ENCODE results near the gene TMED5.
"Not testable (repeated sequence)": the region's sequence is repeated elsewhere in the genome, so short reads cannot be mapped to it uniquely, and the experiment has no call there.

TMED5 gene

DNA sequence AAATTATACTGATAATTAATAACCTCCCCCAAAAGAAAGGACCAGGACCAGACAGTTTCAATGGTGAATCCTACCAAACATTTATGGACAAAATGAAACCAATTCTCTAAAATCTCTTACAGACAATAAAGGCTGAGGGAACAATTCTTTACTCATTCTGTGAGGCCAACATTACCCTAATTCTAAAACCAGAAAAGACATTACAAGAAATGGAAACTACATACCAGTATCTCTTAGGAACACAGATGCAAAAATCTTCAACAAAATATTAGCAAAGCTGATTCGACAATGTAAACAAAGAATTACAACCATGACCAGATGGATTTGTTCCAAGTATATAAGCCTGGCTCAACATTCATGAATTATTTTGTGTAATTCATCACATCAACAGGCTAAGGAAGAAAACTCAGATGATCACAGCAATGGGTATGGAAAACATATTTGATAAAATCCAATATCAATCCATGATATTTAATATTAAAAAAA, 8.6 kb downstream of the TMED5 start:
- DNase-seq (ENCODE audit: low spot score) = no peak

DNA sequence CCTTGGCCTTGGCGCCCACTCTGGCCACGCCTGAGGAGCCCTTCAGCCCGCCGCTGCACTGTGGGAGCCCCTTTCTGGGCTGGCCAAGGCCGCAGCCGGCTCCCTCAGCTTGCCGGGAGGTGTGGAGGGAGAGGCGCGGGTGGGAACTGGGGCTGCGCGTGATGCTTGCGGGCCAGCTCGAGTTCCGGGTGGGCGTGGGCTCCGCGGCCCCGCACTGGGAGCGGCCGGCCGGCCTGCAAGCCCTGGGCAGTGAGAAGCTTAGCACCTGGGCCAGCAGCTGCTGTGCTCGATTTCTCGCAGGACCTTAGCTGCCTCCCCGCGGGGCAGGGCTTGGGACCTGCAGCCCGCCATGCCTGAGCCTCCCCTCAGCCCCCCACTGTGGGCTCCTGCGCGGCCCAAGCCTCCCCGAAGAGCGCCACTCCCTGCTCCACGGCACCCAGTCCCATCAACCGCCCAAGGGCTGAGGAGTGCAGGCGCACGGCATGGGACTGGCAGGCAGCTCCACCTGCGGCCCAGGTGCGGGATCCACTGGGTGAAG, 10.0 kb downstream of the TMED5 start:
- not testable (repeated sequence) for DNase-seq (ENCODE audit: low spot score)

DNA sequence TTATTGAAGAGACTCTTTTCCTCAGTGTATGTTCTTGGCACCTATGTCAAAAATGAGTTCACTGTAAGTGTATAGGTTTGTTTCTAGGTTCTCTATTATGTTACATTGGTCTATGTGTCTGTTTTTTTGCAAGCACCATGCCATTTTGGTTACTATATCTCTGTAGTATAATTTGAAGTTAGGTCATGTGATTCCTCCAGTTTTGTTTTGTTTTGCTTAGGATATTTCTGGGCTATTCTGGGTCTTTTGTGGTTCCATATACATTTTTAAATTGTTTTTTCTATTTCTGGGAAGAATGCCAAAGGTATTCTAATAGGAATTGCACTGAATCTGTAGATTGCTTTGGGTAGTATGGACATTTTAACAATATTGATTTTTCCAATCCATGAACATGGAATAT, 13.2 kb downstream of the TMED5 start:
- DNase-seq (ENCODE audit: low spot score) = no peak

DNA sequence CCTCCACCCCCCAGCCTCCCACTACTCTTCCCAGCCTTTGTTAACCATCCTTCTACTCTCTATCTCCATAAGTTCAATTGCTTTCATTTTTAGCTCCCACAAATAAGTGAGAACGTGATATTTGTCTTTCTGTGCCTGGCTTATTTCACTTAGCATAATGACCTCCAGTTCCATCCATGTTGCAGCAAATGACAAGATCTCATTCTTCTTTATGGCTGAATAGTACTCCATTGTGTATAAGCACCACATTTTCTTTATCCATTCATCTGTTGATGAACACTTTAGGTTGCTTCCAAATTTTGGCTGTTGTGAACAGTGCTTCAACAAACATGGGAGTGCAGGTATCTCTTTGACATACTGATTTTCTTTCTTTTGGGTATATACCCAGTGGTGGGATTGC, 14.3 kb downstream of the TMED5 start:
- DNase-seq (ENCODE audit: low spot score) = not testable (repeated sequence)

DNA sequence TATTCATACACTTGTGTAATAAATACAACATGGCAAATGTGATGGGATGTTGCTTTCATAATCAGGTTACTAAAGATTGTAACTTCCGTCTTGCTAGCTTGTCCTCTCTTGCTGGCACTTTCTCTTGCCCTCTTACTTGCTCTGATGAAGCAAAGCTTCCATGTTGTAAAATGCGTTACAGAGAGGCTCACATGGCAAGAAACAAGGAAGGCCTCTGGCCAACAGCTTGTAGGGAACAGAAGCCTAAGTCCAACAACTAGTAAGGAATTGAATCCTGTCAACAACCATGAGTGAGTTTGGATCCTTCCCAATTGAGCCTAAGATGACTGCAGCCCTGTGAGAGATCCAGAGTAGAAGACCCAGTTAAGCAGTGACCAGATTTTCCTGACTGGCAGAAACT, 15.4 kb downstream of the TMED5 start:
- no peak for DNase-seq (ENCODE audit: low spot score)

DNA sequence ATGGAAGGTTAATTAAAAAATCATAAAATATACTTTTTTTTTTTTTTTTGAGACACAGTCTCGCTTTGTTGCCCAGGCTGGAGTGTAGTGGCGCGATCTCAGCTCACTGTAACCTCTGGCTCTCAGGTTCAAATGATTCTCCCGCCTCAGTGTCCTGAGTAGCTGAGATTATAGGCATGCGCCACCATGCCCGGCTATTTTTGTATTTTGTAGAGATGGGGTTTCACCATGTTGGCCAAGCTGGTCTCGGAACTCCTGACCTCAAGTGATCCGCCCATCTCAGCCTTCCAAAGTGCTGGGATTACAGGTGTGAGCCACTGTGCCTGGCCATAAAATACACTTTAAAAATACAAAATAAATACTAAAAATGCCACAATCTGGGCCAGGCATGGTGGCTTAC, 16.9 kb downstream of the TMED5 start:
- not testable (repeated sequence) for DNase-seq (ENCODE audit: low spot score)

DNA sequence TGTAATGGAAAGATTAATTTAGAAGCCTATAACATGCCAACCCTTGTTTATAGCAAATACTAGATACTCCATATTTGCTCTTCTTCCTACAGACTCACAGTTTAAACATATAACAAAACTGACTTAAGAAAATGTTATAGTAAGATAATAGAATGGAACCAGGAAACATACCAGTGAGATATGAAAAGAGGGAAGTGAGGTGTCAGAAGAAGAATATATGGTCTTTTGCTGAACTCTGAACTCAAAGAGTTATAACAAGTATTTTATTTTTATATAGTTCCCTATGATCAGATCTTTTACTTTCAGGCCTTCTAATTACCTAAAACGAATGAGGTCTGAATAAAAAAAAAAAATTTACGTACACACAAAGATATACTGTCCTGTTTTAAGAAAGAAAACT, 20.9 kb downstream of the TMED5 start:
- DNase-seq (ENCODE audit: low spot score) = no peak

DNA sequence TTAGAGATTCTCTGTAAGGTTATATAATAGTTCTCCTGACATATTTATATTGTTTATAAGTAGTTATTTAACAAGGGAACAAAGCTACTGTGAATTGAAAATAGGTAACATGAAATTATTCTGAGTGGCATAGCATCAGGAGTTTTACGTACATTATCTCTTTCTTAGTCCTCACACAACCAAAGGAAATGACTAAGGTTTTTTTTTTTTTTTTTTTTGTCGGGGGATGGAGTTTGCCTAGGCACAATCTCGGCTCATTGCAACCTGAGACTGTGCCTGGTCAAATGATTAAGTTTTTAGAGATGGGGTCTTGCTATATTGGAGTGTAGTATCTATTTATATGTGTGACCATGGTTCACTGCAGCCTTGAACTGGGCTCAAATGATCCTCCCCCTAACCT, 24.9 kb downstream of the TMED5 start:
- DNase-seq (ENCODE audit: low spot score) = no peak

DNA sequence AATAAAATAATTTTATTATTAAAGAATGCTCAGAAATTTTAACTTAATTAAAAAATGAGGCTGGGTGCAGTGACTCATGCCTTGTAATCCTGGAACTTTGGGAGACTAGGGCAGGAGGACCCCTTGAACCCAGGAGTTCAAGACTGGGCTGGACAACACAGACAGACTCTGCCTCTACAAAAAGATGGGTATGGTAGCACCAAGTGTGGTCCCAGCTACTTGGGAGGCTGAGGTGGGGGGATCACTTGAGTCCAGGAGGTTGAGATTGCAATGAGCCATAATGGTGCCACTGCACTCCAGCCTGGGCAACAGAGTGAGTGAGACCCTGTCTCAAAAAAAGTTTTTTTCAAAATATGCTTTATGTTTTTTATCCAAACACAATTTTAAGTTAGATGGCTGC, 25.3 kb downstream of the TMED5 start:
- DNase-seq (ENCODE audit: low spot score) = no peak

DNA sequence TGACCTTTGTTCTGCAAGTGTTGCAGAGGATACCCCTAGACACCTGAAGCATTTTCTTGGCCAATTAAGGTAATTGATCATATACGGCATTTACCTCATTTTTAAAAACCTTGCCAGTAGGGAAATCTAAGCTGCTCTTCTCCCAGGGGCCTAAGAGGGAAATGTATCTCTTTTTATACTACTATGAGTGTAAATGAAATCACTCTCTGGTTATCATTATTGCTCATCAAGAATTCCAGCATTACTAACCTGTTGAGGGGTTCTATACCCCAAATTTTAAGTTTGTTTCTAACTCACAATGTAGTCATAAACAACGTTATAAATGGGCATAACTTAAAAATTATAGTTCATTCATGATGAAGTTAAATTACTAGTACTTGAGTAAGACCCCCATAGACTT, 27.4 kb downstream of the TMED5 start:
- DNase-seq (ENCODE audit: low spot score) = no peak

DNA sequence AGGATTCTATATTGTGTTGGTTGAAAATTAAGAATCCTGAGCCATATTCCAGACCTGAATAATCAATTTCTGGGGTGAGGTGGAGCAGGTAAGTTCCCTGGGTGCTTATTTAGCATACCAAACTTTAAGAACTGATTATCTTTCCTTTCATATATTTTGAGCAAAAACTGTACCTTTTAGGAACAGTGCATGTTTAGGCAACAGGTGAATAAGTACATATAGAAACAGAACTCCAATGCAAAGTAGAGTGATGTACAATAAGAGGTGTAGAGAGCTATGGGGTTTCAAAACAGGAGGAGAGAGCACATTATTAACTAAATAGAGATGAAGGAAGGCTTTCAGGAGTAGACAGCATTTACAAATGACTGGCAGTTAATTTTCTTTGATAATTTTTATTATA, 28.7 kb downstream of the TMED5 start:
- DNase-seq (ENCODE audit: low spot score) = no peak

DNA sequence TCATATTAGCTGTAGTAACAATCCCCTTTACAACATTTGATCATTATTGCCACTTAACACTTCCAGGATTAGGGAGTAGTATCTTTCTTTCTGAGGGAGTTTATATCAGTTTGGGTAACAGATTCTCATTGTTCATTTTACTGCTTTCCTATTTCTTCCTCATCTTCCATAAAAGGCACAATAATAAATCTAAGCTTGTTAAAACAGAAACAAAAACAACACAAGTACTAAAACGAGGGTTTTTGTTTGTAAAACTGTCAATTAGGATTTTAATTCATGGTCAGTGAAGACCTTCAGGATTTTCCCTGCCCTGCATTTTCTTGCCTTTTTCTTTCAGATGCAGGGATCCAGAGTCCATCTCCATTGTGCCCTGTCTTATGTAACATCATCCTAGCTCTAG, 29.5 kb downstream of the TMED5 start:
- no peak for DNase-seq (ENCODE audit: low spot score)

DNA sequence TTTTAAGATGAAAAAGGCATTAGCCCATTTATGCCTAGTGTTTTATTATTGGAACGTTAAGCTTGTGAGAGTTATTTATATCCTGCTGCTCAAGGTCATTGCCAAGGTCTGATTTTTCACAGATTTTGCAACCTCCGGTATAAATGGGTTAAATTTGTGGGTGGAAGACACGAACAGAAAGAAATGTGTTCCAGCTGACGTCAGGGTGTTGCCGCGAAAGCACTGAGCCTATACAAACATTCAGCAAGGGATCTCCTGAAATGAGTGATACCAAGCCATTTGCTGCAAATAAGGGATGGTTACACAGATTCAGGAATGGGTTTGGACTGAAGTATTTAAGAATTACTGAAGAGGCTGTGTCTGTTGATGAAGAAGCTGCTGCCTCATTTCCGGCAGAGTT, 32.2 kb downstream of the TMED5 start:
- no peak for DNase-seq (ENCODE audit: low spot score)

DNA sequence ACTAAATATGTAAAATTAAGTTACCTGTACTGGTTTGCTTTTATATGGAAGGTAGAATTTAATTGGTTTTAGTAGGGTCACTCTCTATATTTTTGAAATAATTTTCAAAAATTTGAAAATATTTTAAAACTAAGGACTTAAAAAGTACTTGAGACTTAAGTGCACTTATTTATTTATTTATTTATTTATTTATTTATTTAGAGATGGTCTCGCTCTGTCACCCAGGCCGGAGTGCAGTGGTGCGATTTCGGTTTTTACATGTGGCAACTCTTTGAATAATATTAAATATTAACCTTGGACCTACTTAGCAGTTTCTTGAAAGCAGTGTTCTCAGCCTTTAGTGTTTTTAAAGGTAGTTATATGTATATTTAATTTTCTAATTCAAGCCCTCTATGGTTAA, 36.4 kb downstream of the TMED5 start:
- DNase-seq (ENCODE audit: low spot score) = no peak

DNA sequence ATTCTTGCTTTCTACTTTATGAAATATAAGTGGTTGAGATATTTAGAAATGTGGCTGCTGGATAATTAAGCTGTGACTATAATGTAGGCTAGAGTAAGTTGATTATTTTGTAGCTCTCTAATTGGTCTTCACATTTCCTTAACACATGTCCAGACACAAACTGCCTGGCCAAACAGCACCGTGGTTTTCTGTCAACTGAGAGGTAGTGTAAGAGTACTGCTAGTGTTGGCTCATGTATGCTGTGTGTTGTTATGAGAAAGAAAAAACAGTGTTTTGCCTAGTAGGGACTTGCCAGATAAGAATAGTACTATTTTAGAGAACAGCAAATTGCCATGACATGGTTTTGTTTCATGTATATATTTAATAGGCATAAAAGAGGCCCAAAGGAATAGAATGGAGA, 37.1 kb downstream of the TMED5 start:
- no peak for DNase-seq (ENCODE audit: low spot score)

DNA sequence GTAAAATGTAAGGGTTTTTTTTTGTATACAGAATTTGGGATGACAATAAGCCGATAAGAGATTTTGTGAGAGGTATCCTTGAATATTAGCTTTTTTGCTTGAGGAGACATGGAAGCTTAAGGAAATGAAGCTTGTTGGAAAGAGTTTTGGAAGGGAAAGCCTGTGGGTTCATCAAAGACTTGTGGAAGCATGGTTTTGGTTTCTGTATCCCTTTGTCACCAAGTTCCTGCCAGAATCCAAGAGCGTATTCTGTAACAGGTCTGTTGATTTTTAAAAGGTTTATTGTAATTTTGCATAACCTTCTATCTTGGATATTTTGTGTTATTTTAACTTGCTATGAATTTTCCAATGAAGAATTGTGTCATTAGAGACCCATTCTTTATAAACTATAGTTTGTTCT, 38.1 kb downstream of the TMED5 start:
- no peak for DNase-seq (ENCODE audit: low spot score)

DNA sequence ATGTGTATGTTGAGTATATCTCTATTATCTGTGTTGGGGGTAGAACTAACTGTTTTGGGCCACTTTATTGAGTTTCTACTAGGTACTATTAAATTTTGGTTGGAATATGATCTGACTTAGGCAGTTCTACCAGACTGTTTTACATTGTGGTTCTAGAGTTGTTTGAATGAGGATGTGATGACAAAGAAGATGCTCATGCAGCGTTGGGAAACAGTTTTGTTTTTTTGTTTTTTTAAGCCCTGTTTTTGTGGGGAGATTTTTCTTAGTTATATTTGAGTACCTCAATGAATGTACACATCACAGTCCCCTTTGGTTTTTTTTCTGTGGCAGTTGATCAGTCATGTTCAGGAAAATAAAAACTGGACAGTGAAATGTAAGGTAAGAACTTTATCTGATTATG, 40.1 kb downstream of the TMED5 start:
- no peak for DNase-seq (ENCODE audit: low spot score)

DNA sequence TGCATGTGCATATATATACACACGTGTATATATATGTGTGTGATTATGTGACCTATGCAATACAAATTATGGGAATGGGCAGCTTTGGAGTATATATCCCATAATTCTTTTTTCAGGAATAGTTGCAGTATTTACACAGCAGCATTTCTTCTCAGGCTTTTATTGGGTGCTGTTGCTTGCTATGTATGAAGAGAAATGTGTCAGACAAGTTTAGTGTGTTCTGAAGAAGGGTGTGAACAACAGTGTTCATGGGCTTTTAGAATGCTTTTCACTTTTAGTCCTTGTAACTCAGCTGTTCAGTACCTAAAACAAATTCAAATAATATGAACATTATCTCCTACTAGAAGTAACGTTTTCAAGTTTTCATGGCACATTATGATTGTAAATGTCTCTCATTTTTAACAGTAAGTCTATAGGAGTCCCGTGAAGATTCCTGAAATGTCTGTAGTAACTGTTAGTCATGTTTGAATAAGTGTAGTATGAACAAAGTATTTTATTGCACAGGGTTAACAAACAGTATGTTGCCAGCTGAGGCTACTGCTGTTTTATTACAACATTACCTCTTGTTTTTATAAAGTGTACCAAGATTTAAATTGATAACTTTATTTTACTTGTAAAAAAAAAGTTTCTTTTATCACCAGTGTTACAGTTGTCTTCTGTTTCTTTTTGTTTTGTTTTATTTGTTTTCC, 42.5 kb downstream of the TMED5 start:
- no peak for DNase-seq (ENCODE audit: low spot score)

DNA sequence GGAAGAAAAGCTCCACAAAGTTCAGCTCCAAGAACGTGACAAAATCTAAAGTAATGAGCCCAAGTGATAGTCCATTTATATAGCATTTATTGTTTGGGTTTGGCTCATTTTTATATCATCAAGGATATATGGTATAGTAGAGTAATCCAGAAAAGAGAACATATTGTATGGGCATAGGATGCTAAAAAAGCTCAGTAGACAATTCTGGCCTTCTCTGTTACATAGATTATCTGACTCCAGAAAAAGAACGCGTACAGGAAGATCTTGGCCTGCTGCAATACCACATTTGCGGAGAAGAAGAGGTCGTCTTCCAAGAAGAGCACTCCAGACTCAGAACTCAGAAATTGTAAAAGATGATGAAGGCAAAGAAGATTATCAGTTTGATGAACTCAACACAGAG, 43.8 kb downstream of the TMED5 start:
- DNase-seq (ENCODE audit: low spot score) = no peak

DNA sequence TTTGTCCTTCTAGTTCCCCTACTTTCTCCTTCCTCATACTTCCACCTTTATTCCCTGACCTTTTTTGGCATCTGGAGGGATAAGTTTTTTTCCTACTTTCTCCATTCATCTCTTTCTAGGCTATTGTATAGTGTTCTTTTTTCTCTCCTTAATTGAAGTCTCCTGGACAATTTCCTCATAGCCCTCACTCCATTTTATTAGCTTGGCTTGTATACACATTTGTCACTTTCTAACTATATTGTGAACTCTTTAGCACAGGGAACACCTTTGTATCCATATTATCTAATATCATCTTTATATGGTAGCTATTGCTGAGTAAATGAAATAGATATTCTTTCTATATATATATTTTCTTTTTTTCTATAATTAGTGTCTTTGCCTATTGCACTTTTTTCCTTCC, 47.6 kb downstream of the TMED5 start:
- DNase-seq (ENCODE audit: low spot score) = no peak

DNA sequence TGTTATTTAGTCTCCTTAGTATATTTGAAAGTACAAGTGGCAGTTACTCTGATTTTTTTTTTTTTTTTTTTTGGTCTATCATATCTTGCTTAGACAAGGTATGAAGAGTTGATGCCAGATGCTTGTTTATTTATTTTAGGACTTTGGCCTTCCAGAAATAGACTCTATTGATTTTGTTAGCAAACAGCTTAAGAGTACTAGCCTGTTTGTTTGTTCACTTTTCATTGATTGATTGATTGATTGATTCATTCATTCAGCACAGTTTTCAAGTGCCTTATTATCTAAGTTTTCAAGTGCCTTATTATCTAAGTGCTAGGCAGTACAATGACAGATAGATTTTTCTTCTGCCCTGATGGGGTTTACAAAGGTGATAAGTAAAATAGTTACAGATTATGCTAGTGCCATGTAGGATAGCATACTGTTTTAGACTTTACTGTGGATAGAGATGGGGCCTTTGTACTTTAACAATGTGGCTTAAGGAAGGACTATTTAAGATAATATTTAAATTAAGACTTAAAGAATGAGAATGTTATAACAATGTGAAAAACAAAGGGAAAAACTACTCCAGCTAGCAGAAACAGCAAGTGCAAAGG, 50.6 kb downstream of the TMED5 start:
- no peak for DNase-seq (ENCODE audit: low spot score)

DNA sequence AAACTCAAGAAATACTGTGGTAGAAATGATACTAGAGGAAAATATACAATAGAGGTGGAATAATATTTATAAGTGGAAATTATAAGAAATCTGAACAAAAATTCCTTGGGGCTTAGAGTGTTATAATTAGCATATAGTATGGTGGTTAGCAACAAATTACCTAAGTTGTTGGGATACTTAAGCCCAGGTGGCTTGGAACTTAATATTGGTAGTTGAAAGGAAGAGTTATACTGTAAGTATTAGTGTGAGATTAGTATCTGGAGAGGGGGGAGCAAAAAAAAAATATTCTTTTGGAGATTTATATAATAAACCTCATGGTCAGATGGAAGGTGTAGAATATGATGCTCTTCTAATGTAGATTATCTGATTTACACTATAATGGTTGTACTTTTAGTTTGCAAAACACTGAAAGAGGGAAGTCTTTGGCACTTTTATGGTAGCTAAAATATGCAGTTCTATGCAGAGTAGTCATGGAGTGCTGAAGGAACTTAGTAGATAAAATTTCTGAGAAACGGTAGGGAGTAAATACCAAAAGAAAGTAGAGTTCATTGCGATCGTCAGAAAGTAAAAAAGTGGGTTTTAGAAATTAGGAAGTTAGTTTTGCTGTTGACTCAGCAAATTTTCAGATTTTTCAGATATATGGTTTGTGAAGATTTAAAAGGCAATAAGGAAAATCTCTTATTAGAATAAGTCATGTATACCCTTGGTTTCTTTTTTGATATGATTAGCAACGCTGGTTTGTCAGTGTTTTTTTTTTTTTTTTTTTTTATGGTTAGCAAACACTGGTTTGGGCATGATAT, 55.5 kb downstream of the TMED5 start:
- DNase-seq (ENCODE audit: low spot score) = no peak

DNA sequence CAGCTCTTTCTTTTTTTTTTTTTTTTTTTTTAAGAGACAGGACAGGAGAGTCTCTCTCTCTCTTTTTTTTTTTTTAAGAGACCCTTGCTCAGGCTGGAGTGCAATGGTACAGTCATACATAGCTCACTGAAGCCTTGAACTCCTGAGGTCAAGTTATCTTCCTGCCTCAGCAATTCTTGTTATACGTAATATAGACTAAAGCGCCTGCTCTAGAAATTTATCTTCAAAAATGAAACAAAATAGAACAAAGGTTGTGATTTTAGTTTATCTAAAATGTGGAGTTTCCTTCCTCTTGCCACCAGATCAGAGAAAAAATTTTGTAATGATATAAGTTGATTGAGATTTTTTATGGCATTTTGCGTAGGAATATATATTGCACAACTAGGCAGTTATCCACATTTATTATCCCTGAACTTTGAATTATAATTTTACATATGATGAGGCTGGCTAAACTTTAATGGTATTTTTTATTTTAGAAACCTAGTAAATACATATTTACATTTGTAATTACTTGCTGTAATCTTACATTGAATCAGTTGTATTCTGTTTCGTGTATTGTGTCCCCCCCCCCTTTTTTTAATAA, 56.9 kb downstream of the TMED5 start:
- no peak for DNase-seq (ENCODE audit: low spot score)
